HEK293 (cell line): Measurements from ENCODE around the gene GBF1.

Source experiments
- CTCF ChIA-PET: fragments of 350-600 bp; formaldehyde crosslinking; extraction: SDS; loops from one replicate; lab custom pipeline; 2021; ENCODE audit warnings: antibody characterized with exemption; lab: Yijun Ruan, JAX
- POLR2A ChIA-PET: fragments of 300-600 bp; formaldehyde crosslinking; extraction: SDS; loops from one replicate; lab custom pipeline; 2020; ENCODE audit warnings: antibody characterized with exemption, inconsistent platforms; lab: Yijun Ruan, JAX
- H3K27ac ChIP-seq: fragments of 200-500 bp; sonication (Bioruptor generic); 2 replicates; pipeline ENCODE4 v1.5.1; 2014; ENCODE audit warnings: low read depth, low read length, control low read depth, inconsistent platforms; ENCODE audit errors: extremely low read depth
- H3K36me3 ChIP-seq, 2 experiments: fragments of 200-500 bp in 1 of 2; sonication (Bioruptor generic) in 1 of 2; 1 replicate in 1 of 2; 2 replicates in 1 of 2; pipeline ENCODE4 v1.5.1; 2014 to 2017; ENCODE audit warnings: inconsistent platforms in 2 of 2, low read length in 2 of 2; ENCODE audit not compliant: control insufficient read depth in 2 of 2, insufficient read depth in 1 of 2
- H3K4me1 ChIP-seq: fragments of 200-500 bp; sonication (Bioruptor generic); 2 replicates; pipeline ENCODE4 v1.5.1; 2014; ENCODE audit warnings: mild to moderate bottlenecking, low read length, inconsistent platforms; ENCODE audit not compliant: control insufficient read depth, insufficient read depth
- H3K4me3 ChIP-seq: 2 replicates; pipeline ENCODE4 v1.5.1; 2011; ENCODE audit warnings: low read depth, mild to moderate bottlenecking, control low read depth, low read length, moderate library complexity
- H3K9me3 ChIP-seq: fragments of 200-500 bp; sonication (Bioruptor generic); 2 replicates; pipeline ENCODE4 v1.5.1; 2014; ENCODE audit warnings: low read depth, low read length, inconsistent platforms; ENCODE audit not compliant: control insufficient read depth, insufficient read depth
- BCL11A ChIP-seq: fragments of 450-650 bp; formaldehyde crosslinking; IDR thresholded peaks from 2 replicates; pipeline ENCODE4 v1.5.1; 2016; ENCODE audit warnings: low read depth, missing biosample characterization, missing genetic modification characterization
- KLF9 ChIP-seq: fragments of 450-650 bp; formaldehyde crosslinking; IDR thresholded peaks from 2 replicates; pipeline ENCODE4 v1.5.1; 2016; ENCODE audit warnings: missing biosample characterization, missing genetic modification characterization, low read depth
- MEIS1 ChIP-seq: sonication (generic); formaldehyde crosslinking; IDR thresholded peaks from 2 replicates; pipeline ENCODE4 v1.8.1; 2022; ENCODE audit warnings: missing genetic modification reagents, mild to moderate bottlenecking, borderline replicate concordance
- OSR2 ChIP-seq: fragments of 450-650 bp; formaldehyde crosslinking; IDR thresholded peaks from 2 replicates; pipeline ENCODE4 v1.5.1; 2016; ENCODE audit warnings: missing biosample characterization, missing genetic modification characterization
- REPIN1 ChIP-seq: fragments of 450-650 bp; formaldehyde crosslinking; IDR thresholded peaks from 2 replicates; pipeline ENCODE4 v1.5.1; 2017; ENCODE audit warnings: missing biosample characterization, missing genetic modification characterization, low read depth
- YY1 ChIP-seq: fragments of 450-650 bp; formaldehyde crosslinking; IDR thresholded peaks from 2 replicates; pipeline ENCODE4 v1.5.1; 2018; ENCODE audit warnings: missing biosample characterization, missing genetic modification characterization
- ZBTB1 ChIP-seq: fragments of 450-650 bp; formaldehyde crosslinking; IDR thresholded peaks from 2 replicates; pipeline ENCODE4 v1.5.1; 2016; ENCODE audit warnings: missing biosample characterization, missing genetic modification characterization
- ZNF132 ChIP-seq: fragments of 450-650 bp; formaldehyde crosslinking; IDR thresholded peaks from 2 replicates; pipeline ENCODE4 v1.5.1; 2017; ENCODE audit warnings: missing biosample characterization, missing genetic modification characterization, borderline replicate concordance
- ZNF133 ChIP-seq: fragments of 450-650 bp; formaldehyde crosslinking; IDR thresholded peaks from 2 replicates; pipeline ENCODE4 v1.5.1; 2016; ENCODE audit warnings: missing biosample characterization, missing genetic modification characterization
- ZNF146 ChIP-seq: fragments of 450-650 bp; formaldehyde crosslinking; IDR thresholded peaks from 2 replicates; pipeline ENCODE4 v1.5.1; 2016; ENCODE audit warnings: missing biosample characterization, missing genetic modification characterization
- ZNF157 ChIP-seq: fragments of 450-650 bp; formaldehyde crosslinking; IDR thresholded peaks from 2 replicates; pipeline ENCODE4 v1.5.1; 2016; ENCODE audit warnings: missing biosample characterization, missing genetic modification characterization
- ZNF211 ChIP-seq: fragments of 450-650 bp; formaldehyde crosslinking; IDR thresholded peaks from 2 replicates; pipeline ENCODE4 v1.5.1; 2016; ENCODE audit warnings: low read depth, missing biosample characterization, missing genetic modification characterization
- ZNF302 ChIP-seq: fragments of 450-650 bp; formaldehyde crosslinking; IDR thresholded peaks from 2 replicates; pipeline ENCODE4 v1.5.1; 2016; ENCODE audit warnings: missing biosample characterization, missing genetic modification characterization, low read depth
- ZNF311 ChIP-seq: fragments of 450-650 bp; formaldehyde crosslinking; IDR thresholded peaks from 2 replicates; pipeline ENCODE4 v1.5.1; 2017; ENCODE audit warnings: missing biosample characterization, missing genetic modification characterization, borderline replicate concordance
- ZNF324 ChIP-seq: fragments of 450-650 bp; formaldehyde crosslinking; IDR thresholded peaks from 2 replicates; pipeline ENCODE4 v1.5.1; 2016; ENCODE audit warnings: missing biosample characterization, missing genetic modification characterization
- ZNF530 ChIP-seq: fragments of 450-650 bp; formaldehyde crosslinking; IDR thresholded peaks from 2 replicates; pipeline ENCODE4 v1.5.1; 2016; ENCODE audit warnings: low read depth, missing biosample characterization, missing genetic modification characterization
- ZNF558 ChIP-seq: fragments of 450-650 bp; formaldehyde crosslinking; IDR thresholded peaks from 2 replicates; pipeline ENCODE4 v1.5.1; 2016; ENCODE audit warnings: missing biosample characterization, missing genetic modification characterization
- ZNF585B ChIP-seq: fragments of 450-650 bp; formaldehyde crosslinking; IDR thresholded peaks from 2 replicates; pipeline ENCODE4 v1.5.1; 2016; ENCODE audit warnings: missing biosample characterization, missing genetic modification characterization
- ZNF596 ChIP-seq: fragments of 450-650 bp; IDR thresholded peaks from 2 replicates; pipeline ENCODE4 v1.5.0; 2018; ENCODE audit warnings: missing biosample characterization, mild to moderate bottlenecking, missing genetic modification characterization, moderate library complexity
- ZNF621 ChIP-seq: fragments of 450-650 bp; formaldehyde crosslinking; IDR thresholded peaks from 2 replicates; pipeline ENCODE4 v1.5.1; 2017; ENCODE audit warnings: missing biosample characterization, missing genetic modification characterization
- ZNF670 ChIP-seq: fragments of 450-650 bp; formaldehyde crosslinking; IDR thresholded peaks from 2 replicates; pipeline ENCODE4 v1.5.1; 2016; ENCODE audit warnings: missing biosample characterization, missing genetic modification characterization, low read depth
- ZNF792 ChIP-seq: fragments of 450-650 bp; formaldehyde crosslinking; IDR thresholded peaks from 2 replicates; pipeline ENCODE4 v1.5.1; 2016; ENCODE audit warnings: missing biosample characterization, missing genetic modification characterization
- ZNF843 ChIP-seq: fragments of 450-650 bp; formaldehyde crosslinking; IDR thresholded peaks from 2 replicates; pipeline ENCODE4 v1.5.1; 2016; ENCODE audit warnings: missing biosample characterization, missing genetic modification characterization
- TF ChIP-seq, protein P1 (sequence below): fragments of 450-650 bp; formaldehyde crosslinking; IDR thresholded peaks from 2 replicates; pipeline ENCODE4 v1.5.1; 2016; ENCODE audit warnings: missing biosample characterization, missing genetic modification characterization
- TF ChIP-seq, protein P2 (sequence below): fragments of 450-650 bp; formaldehyde crosslinking; IDR thresholded peaks from 2 replicates; pipeline ENCODE4 v1.5.1; 2017; ENCODE audit warnings: missing biosample characterization, mild to moderate bottlenecking, missing genetic modification characterization, moderate library complexity
- TF ChIP-seq, protein P3 (sequence below): fragments of 450-650 bp; formaldehyde crosslinking; IDR thresholded peaks from 2 replicates; pipeline ENCODE4 v1.5.1; 2016; ENCODE audit warnings: missing biosample characterization, missing genetic modification characterization
- TF ChIP-seq, protein P4 (sequence below): fragments of 450-650 bp; formaldehyde crosslinking; IDR thresholded peaks from 2 replicates; pipeline ENCODE4 v1.5.0; 2017; ENCODE audit warnings: missing biosample characterization, missing genetic modification characterization, borderline replicate concordance

Gene GBF1

DNA sequence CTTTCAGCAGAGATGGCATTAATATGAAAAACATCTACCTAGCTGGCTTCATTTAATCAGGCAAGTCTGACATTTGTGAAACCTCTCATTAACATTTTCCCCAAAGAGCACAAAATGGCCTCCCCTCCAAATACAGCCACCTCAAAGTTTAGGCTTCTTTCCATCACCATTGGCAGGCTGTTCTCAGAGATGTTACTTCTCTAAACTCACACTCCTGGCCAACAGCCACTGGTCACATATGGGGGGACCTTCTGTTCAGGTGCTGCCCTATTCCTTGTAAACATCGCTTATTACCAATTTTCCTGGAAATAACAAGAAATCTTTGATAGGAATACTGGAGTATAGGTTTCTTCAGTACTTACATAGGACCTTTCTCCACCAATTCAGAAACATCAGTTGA, 69.5 kb downstream of the GBF1 start:
- POLR2A ChIA-PET = no interaction called here
- CTCF ChIA-PET = interaction anchor here (0.5 kb wide), 1 partner anchor 19 kb away, joined by 3 read pairs; no protein-coding TSS in a partner anchor
- H3K4me1 ChIP-seq = peaks cover 21% of the 10 kb centered on the region; the same call in 1 of the 2 replicates

DNA sequence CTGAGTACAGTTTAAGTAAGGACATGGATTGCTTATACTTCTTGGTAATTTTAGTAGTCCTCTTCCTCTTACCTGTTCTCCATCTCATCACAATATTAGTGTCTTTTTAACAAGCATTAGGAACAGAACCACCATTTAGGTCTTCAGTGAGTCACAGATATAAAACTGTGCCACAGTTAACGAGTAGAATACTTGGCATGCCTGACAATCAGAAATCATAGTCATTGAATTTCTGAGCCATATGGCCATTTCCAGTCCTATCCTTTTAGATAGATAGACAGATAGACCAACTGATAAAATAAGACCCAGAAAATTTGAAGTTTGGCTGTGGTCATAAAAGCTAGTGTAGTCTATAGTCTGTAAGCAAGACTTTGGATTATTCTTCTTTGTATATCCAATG, 71.1 kb downstream of the GBF1 start:
- Histone ChIP-seq H3K36me3 (peaks cover 0 to 11% of the 10 kb centered on the region in 2 experiments; a peak in 2 of 3 replicates), H3K4me3 (no peak overlapping the region), H3K27ac (no peak overlapping the region), H3K4me1 (peaks cover 12% of the 10 kb centered on the region; the same call in 1 of the 2 replicates), H3K9me3 (no peaks in the 10 kb centered on the region)
- ChIA-PET CTCF (interaction anchor here (1.1 kb wide), 1 partner anchor 35 kb away, joined by 4 read pairs; no protein-coding TSS in a partner anchor), POLR2A (no interaction called here)
- no peak for TF ChIP-seq ZNF530 (tag by site-specific recombination)
- TF ChIP-seq MEIS1 (CRISPR knock-in tag) = no peak
- no peak for TF ChIP-seq ZNF311
- TF ChIP-seq ZNF132 = no peak
- TF ChIP-seq, protein P1, sequence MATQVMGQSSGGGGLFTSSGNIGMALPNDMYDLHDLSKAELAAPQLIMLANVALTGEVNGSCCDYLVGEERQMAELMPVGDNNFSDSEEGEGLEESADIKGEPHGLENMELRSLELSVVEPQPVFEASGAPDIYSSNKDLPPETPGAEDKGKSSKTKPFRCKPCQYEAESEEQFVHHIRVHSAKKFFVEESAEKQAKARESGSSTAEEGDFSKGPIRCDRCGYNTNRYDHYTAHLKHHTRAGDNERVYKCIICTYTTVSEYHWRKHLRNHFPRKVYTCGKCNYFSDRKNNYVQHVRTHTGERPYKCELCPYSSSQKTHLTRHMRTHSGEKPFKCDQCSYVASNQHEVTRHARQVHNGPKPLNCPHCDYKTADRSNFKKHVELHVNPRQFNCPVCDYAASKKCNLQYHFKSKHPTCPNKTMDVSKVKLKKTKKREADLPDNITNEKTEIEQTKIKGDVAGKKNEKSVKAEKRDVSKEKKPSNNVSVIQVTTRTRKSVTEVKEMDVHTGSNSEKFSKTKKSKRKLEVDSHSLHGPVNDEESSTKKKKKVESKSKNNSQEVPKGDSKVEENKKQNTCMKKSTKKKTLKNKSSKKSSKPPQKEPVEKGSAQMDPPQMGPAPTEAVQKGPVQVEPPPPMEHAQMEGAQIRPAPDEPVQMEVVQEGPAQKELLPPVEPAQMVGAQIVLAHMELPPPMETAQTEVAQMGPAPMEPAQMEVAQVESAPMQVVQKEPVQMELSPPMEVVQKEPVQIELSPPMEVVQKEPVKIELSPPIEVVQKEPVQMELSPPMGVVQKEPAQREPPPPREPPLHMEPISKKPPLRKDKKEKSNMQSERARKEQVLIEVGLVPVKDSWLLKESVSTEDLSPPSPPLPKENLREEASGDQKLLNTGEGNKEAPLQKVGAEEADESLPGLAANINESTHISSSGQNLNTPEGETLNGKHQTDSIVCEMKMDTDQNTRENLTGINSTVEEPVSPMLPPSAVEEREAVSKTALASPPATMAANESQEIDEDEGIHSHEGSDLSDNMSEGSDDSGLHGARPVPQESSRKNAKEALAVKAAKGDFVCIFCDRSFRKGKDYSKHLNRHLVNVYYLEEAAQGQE (tag by site-specific recombination) = no peak
- TF ChIP-seq ZNF558 (tag by site-specific recombination) = no peak
- no peak for TF ChIP-seq OSR2
- no peak for TF ChIP-seq YY1 (tag by site-specific recombination)
- no peak for TF ChIP-seq BCL11A (tag by site-specific recombination)

More for the DNA sequence above, 69.5 kb downstream of the GBF1 start:
- H3K9me3 ChIP-seq = no peaks in the 10 kb centered on the region
- no peak overlapping the region for H3K4me3 ChIP-seq
- TF ChIP-seq REPIN1 (tag by site-specific recombination) = no peak
- TF ChIP-seq ZNF670 = no peak
- no peak for TF ChIP-seq ZNF792 (tag by site-specific recombination)
- TF ChIP-seq ZNF211 (tag by site-specific recombination) = no peak
- no peak for TF ChIP-seq ZBTB1 (tag by site-specific recombination)
- TF ChIP-seq ZNF157 (tag by site-specific recombination) = no peak
- TF ChIP-seq ZNF324 = no peak
- no peak for TF ChIP-seq ZNF843
- TF ChIP-seq ZNF311 = no peak
- TF ChIP-seq, protein P2, sequence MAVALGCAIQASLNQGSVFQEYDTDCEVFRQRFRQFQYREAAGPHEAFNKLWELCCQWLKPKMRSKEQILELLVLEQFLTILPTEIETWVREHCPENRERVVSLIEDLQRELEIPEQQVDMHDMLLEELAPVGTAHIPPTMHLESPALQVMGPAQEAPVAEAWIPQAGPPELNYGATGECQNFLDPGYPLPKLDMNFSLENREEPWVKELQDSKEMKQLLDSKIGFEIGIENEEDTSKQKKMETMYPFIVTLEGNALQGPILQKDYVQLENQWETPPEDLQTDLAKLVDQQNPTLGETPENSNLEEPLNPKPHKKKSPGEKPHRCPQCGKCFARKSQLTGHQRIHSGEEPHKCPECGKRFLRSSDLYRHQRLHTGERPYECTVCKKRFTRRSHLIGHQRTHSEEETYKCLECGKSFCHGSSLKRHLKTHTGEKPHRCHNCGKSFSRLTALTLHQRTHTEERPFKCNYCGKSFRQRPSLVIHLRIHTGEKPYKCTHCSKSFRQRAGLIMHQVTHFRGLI (tag by site-specific recombination) = no peak
- TF ChIP-seq ZNF146 (tag by site-specific recombination) = no peak
- no peak for TF ChIP-seq ZNF530 (tag by site-specific recombination)
- no peak for TF ChIP-seq KLF9
- TF ChIP-seq, protein P3, sequence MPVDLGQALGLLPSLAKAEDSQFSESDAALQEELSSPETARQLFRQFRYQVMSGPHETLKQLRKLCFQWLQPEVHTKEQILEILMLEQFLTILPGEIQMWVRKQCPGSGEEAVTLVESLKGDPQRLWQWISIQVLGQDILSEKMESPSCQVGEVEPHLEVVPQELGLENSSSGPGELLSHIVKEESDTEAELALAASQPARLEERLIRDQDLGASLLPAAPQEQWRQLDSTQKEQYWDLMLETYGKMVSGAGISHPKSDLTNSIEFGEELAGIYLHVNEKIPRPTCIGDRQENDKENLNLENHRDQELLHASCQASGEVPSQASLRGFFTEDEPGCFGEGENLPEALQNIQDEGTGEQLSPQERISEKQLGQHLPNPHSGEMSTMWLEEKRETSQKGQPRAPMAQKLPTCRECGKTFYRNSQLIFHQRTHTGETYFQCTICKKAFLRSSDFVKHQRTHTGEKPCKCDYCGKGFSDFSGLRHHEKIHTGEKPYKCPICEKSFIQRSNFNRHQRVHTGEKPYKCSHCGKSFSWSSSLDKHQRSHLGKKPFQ = no peak
- TF ChIP-seq, protein P4, sequence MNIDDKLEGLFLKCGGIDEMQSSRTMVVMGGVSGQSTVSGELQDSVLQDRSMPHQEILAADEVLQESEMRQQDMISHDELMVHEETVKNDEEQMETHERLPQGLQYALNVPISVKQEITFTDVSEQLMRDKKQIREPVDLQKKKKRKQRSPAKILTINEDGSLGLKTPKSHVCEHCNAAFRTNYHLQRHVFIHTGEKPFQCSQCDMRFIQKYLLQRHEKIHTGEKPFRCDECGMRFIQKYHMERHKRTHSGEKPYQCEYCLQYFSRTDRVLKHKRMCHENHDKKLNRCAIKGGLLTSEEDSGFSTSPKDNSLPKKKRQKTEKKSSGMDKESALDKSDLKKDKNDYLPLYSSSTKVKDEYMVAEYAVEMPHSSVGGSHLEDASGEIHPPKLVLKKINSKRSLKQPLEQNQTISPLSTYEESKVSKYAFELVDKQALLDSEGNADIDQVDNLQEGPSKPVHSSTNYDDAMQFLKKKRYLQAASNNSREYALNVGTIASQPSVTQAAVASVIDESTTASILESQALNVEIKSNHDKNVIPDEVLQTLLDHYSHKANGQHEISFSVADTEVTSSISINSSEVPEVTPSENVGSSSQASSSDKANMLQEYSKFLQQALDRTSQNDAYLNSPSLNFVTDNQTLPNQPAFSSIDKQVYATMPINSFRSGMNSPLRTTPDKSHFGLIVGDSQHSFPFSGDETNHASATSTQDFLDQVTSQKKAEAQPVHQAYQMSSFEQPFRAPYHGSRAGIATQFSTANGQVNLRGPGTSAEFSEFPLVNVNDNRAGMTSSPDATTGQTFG (tag by site-specific recombination) = no peak
- no peak for TF ChIP-seq ZNF596 (tag by site-specific recombination)
- no peak for TF ChIP-seq ZNF621 (tag by site-specific recombination)
- no peak for TF ChIP-seq ZNF585B (tag by site-specific recombination)
- no peak for TF ChIP-seq ZNF133 (tag by site-specific recombination)
- no peak for TF ChIP-seq ZNF302 (tag by site-specific recombination)
- no peak overlapping the region for H3K27ac ChIP-seq
- peaks cover 0 to 11% of the 10 kb centered on the region in 2 experiments; a peak in 2 of 3 replicates for H3K36me3 ChIP-seq
